ENCODE results near the gene RTL9.

The RTL9 gene

DNA sequence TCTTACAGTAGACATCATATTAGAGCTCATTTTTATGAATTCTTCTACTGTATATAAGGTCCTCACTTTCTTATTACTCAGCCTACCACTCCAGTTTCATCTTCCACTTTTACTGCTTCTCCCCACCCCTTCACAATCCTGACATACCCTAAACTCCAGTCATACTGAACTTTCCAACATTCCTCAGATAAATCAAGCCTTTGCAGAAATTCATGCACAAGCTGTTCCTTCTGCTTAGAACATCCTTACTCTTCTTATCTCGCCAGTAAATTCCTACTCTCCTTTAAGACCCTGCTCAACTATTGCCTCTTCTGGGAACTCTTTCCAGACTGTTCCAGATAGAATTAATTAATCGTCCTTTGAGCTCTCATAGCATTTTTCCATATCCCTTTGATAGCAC, 24.8 kb downstream of the RTL9 start:
- TF ChIP-seq, protein P1, sequence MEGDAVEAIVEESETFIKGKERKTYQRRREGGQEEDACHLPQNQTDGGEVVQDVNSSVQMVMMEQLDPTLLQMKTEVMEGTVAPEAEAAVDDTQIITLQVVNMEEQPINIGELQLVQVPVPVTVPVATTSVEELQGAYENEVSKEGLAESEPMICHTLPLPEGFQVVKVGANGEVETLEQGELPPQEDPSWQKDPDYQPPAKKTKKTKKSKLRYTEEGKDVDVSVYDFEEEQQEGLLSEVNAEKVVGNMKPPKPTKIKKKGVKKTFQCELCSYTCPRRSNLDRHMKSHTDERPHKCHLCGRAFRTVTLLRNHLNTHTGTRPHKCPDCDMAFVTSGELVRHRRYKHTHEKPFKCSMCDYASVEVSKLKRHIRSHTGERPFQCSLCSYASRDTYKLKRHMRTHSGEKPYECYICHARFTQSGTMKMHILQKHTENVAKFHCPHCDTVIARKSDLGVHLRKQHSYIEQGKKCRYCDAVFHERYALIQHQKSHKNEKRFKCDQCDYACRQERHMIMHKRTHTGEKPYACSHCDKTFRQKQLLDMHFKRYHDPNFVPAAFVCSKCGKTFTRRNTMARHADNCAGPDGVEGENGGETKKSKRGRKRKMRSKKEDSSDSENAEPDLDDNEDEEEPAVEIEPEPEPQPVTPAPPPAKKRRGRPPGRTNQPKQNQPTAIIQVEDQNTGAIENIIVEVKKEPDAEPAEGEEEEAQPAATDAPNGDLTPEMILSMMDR (IDR thresholded peaks at IDR 0.05; ENCODE audit: low read depth, low read length, missing control alignments) = no peak
- DNase-seq (ENCODE audit: low read depth) = no peak
- no peak overlapping the region for H3K4me3 ChIP-seq (ENCODE audit: low read depth, low read length)

DNA sequence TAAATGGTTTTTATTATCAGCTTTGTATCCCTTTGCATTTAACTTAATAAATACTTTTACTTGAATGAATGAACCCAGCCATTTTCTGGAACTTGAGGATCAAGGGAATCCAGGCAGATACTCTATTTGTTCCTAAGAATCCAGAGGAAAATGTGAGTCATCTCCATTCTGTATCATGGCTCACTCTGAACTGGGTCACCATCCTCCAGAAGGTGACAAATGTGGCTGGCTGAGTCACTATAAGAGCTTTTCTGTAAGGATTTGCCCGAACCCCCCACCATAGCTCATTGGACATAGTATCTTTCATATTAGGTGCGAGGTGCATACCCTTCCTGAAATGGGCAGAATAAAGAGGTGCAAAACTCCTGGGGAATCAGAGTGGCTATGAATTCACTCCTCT, 25.8 kb downstream of the RTL9 start:
- no peak overlapping the region for H3K4me3 ChIP-seq (ENCODE audit: low read depth, low read length)
- DNase-seq (ENCODE audit: low read depth) = no peak
- TF ChIP-seq, protein P1 (IDR thresholded peaks at IDR 0.05; ENCODE audit: low read depth, low read length, missing control alignments) = no peak

DNA sequence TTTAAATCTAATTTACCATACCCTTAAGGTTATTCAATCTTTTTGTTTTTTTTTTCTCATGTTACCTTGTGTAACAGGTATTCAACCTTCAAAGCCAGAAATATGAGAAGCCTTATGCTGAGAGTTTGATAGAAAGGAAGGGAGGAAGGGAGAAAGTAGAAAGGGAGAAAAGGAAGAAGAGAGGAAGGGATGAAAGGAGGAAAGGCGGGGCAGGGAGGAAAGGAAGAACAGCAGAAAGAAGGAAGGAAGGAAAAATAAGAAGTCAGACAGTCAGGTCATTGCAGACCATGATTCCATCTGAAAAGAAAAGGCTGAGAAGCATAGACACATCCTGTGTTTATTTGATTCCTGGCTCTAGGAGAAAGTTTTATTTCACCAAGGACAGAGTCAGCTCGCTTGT, 30.9 kb downstream of the RTL9 start:
- no peak for DNase-seq (ENCODE audit: low read depth)
- TF ChIP-seq, protein P1 (IDR thresholded peaks at IDR 0.05; ENCODE audit: low read depth, low read length, missing control alignments) = no peak
- H3K4me3 ChIP-seq (ENCODE audit: low read depth, low read length) = no peak overlapping the region

DNA sequence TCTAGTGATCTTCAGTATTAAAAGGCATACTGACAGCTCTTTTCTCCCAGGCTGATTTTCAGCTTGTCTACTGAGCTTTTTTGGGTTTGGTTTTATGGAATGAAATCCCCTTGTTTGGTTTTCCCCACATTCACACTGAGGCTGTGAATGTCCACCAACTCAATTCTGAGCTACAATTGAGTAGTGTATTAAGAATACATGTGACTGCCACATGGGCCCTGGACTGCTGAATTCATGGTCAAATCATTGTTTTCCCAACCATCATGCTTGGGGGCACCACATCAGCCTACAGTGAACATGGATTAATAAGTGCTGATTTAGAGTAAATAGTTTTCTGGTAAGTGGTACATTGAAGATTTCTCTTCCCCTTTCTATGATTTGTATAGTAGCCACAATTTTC, 32.4 kb downstream of the RTL9 start:
- TF ChIP-seq, protein P1 (IDR thresholded peaks at IDR 0.05; ENCODE audit: low read depth, low read length, missing control alignments) = no peak
- no peak overlapping the region for H3K4me3 ChIP-seq (ENCODE audit: low read depth, low read length)
- DNase-seq (ENCODE audit: low read depth) = no peak

DNA sequence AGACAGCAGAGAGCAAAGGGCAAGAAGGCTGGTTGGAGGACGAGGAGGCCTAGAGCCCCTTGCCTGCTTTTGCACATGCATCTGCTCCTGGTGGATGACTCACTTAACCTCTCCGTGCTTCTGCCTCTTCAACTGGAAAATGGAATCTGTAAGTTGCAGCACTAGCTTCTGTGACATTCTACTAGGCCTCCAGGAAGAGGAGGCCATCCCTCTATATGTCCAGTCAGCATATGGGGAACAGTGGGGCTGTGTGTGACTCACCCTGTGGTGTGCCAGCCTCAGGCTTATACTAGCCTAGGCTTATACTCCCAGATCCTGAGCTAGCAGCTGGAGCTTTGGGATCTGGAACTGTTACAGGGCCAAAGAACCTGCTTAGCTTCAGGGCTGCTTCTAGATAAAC, 36.0 kb downstream of the RTL9 start:
- H3K4me3 ChIP-seq (ENCODE audit: low read depth, low read length) = no peak overlapping the region
- no peak for DNase-seq (ENCODE audit: low read depth)
- TF ChIP-seq, protein P1 (IDR thresholded peaks at IDR 0.05; ENCODE audit: low read depth, low read length, missing control alignments) = no peak

DNA sequence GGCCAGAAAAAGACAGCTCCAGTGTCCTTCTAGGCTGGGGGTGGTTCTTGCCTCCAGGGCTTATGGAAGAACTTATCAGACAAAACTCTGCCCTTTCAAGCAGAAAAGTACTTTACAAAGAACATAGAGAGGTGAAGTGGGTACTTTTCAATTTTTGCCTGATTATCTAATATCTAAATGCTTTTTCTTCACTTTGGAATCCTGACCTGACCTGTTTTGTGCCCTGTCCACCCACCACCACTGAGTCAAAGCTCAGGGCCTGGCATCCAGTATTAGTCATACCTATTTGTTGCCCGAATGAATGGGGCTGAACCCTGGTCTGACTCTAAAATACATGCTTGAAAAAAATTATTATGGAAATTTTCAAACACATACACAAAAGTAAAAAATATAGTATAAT, 37.2 kb downstream of the RTL9 start:
- no peak for DNase-seq (ENCODE audit: low read depth)
- H3K4me3 ChIP-seq (ENCODE audit: low read depth, low read length) = no peak overlapping the region
- TF ChIP-seq, protein P1 (IDR thresholded peaks at IDR 0.05; ENCODE audit: low read depth, low read length, missing control alignments) = no peak

DNA sequence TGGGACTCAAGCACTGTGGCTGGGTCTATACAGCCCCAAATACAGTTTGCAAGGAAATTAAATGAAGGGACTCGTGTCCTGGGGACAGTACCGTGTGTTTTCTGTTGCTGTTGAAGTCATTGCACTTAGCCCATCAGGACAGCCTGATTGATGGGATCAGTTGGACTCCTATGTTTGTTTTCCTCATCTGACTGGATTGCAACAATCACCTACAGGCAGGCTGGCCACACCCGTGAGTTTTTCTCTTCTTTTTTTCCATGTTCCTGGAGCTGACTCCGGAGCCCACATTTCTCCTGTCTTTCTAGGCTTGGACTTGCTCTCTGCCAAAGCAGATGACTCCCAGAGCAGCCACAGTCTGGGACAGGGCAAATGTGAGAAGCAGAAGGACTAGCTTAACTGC, 38.1 kb downstream of the RTL9 start:
- H3K4me3 ChIP-seq (ENCODE audit: low read depth, low read length) = no peak overlapping the region
- no peak for DNase-seq (ENCODE audit: low read depth)
- TF ChIP-seq, protein P1 (IDR thresholded peaks at IDR 0.05; ENCODE audit: low read depth, low read length, missing control alignments) = no peak
